ENCODE results near the gene IGSF8. TPM values are rescaled to one million over a fixed set of nuclear protein-coding genes. Genes with fewer than 3 reads are reported as not detected.

The IGSF8 gene
- total and polyA plus RNA-seq, 2 of the 8 experiments (the other 6 are each of a cell fraction or from before 2014, with no cell fraction given): 69.6 to 132 TPM

DNA sequence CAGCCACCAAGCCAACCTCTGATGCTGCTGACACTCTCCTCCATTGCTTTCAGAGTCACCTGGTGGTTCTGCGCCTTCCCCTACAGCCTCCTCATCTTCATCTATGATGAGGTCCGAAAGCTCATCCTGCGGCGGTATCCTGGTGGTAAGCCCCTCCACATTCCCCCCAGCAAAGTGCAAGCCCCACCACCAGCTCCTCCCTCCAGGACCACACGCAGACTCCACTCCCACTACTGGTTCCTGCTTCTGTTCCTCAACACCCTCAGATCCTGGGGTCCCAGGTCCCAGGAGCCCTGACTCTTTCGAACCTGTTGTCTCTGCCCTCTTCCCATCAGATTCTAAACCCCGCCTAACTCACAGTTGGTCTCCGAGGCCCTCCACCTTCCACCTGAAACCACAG, 41.4 kb upstream of the IGSF8 start (continued):
- TF ChIP-seq POU5F1 (IDR thresholded peaks at IDR 0.05; ENCODE audit: low read depth, low read length): no peak
- TF ChIP-seq, protein P1, sequence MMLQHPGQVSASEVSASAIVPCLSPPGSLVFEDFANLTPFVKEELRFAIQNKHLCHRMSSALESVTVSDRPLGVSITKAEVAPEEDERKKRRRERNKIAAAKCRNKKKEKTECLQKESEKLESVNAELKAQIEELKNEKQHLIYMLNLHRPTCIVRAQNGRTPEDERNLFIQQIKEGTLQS (IDR thresholded peaks at IDR 0.05; ENCODE audit: insufficient read depth, low read depth, low read length): no peak
- no peak for TF ChIP-seq JUN (IDR thresholded peaks at IDR 0.05; ENCODE audit: low read depth, low read length)
- TF ChIP-seq CBX5 (IDR thresholded peaks at IDR 0.05; ENCODE audit: low read depth, low read length): no peak
- no peak for TF ChIP-seq HDAC6 (IDR thresholded peaks at IDR 0.05; ENCODE audit: low read depth, low read length)
- TF ChIP-seq CREB1 (IDR thresholded peaks at IDR 0.05): no peak

Data from H1 (cell line).